MM.1S (cell line): Measurements from ENCODE around the gene FOXP1.

Experiments used
- DNase-seq: peaks from one replicate; pipeline ENCODE4 v3.0.0-alpha.2; 2015
- H2AFZ ChIP-seq: fragments of 300-600 bp; sonication (generic); 2 replicates; pipeline ENCODE4 v1.6.0; 2016; ENCODE audit warnings: antibody characterized with exemption, low read length
- H3F3A ChIP-seq: fragments of 300-600 bp; sonication (generic); 2 replicates; pipeline ENCODE4 v1.6.1; 2016; ENCODE audit warnings: mild to moderate bottlenecking, antibody characterized with exemption, low read length, moderate library complexity, mixed read lengths; ENCODE audit not compliant: insufficient read depth
- H3K27ac ChIP-seq: fragments of 300-600 bp; sonication (generic); 2 replicates; pipeline ENCODE4 v1.5.1; 2016; ENCODE audit warnings: mild to moderate bottlenecking, low read length
- H3K27me3 ChIP-seq: fragments of 300-600 bp; sonication (generic); replicated peaks from 2 replicates; pipeline ENCODE4 v1.6.0; 2016; ENCODE audit warnings: low read length; ENCODE audit not compliant: insufficient read depth
- H3K36me3 ChIP-seq: fragments of 300-600 bp; sonication (generic); replicated peaks from 2 replicates; pipeline ENCODE4 v1.6.1; 2016; ENCODE audit warnings: mild to moderate bottlenecking, low read length, mixed read lengths; ENCODE audit not compliant: insufficient read depth
- H3K4me1 ChIP-seq: fragments of 300-600 bp; sonication (generic); 2 replicates; pipeline ENCODE4 v1.6.1; 2016; ENCODE audit warnings: low read length, mixed read lengths
- H3K4me2 ChIP-seq: fragments of 300-600 bp; sonication (generic); 2 replicates; pipeline ENCODE4 v1.6.0; 2016; ENCODE audit warnings: low read depth, low read length
- H3K4me3 ChIP-seq: fragments of 300-600 bp; sonication (generic); 2 replicates; pipeline ENCODE4 v1.5.1; 2016; ENCODE audit warnings: low read length, mixed read lengths
- H3K79me2 ChIP-seq: fragments of 300-600 bp; sonication (generic); 2 replicates; pipeline ENCODE4 v1.6.1; 2016; ENCODE audit warnings: mixed run types, low read length, mixed read lengths
- H3K9ac ChIP-seq: fragments of 300-600 bp; sonication (generic); 2 replicates; pipeline ENCODE4 v1.6.1; 2016; ENCODE audit warnings: low read length, mixed read lengths
- H3K9me2 ChIP-seq: fragments of 300-600 bp; sonication (generic); replicated peaks from 2 replicates; pipeline ENCODE4 v1.6.1; 2016; ENCODE audit warnings: mild to moderate bottlenecking, low read length, mixed read lengths; ENCODE audit not compliant: insufficient read depth
- H3K9me3 ChIP-seq: fragments of 300-600 bp; sonication (generic); replicated peaks from 2 replicates; pipeline ENCODE4 v1.6.1; 2016; ENCODE audit warnings: mild to moderate bottlenecking, low read length, mixed read lengths; ENCODE audit not compliant: insufficient read depth
- H4K20me1 ChIP-seq: fragments of 300-600 bp; sonication (generic); 2 replicates; pipeline ENCODE4 v1.6.1; 2016; ENCODE audit warnings: mild to moderate bottlenecking, low read length, moderate library complexity, mixed read lengths; ENCODE audit not compliant: insufficient read depth
- EZH2 ChIP-seq: fragments of 300-600 bp; sonication (generic); optimal IDR thresholded peaks from 2 replicates; pipeline ENCODE3; 2017; ENCODE audit warnings: low read depth, mild to moderate bottlenecking, antibody characterized with exemption, low read length, mixed read lengths
- EZH2phosphoT487 ChIP-seq: fragments of 300-600 bp; sonication (generic); IDR thresholded peaks from 2 replicates; pipeline ENCODE4 v1.6.1; 2018; ENCODE audit warnings: antibody characterized with exemption, low read length
- TF ChIP-seq, protein P1 (sequence below): fragments of 300-600 bp; sonication (generic); IDR thresholded peaks from 2 replicates; pipeline ENCODE4 v1.5.1; 2016; ENCODE audit warnings: antibody characterized with exemption, low read length, mixed read lengths

Gene FOXP1

DNA sequence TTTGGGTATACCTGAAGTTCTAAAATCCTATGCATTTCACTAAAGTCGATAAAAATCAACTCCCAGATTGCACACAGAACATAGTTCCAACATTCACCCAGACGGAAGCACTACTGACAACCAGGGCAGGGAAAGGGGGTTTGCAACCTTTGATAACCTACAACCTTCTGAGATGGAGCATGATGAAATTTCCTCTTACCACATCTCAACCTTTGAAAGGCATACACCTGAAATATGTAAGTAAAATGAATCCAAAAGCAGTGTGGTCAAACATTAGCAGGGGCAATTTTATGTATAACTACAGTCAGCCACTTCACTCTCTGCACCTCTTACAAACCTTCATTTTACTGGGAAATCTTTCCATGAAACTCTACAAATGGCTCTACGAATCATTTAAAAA lies 184.1 kb downstream of the FOXP1 start:
- Histone ChIP-seq H4K20me1 (no peaks in the 10 kb centered on the region), H3K27ac (no peak overlapping the region), H3K36me3 (no peaks in the 10 kb centered on the region), H2AFZ (no peak overlapping the region), H3K79me2 (no peaks in the 10 kb centered on the region), H3K27me3 (no peaks in the 10 kb centered on the region), H3K9me3 (no peaks in the 10 kb centered on the region), H3K4me3 (no peak overlapping the region), H3K9me2 (no peaks in the 10 kb centered on the region), H3K4me2 (no peak overlapping the region), H3K9ac (no peak overlapping the region), H3F3A (no peaks in the 10 kb centered on the region), H3K4me1 (no peaks in the 10 kb centered on the region)
- no peak for TF ChIP-seq EZH2phosphoT487
- TF ChIP-seq, protein P1, sequence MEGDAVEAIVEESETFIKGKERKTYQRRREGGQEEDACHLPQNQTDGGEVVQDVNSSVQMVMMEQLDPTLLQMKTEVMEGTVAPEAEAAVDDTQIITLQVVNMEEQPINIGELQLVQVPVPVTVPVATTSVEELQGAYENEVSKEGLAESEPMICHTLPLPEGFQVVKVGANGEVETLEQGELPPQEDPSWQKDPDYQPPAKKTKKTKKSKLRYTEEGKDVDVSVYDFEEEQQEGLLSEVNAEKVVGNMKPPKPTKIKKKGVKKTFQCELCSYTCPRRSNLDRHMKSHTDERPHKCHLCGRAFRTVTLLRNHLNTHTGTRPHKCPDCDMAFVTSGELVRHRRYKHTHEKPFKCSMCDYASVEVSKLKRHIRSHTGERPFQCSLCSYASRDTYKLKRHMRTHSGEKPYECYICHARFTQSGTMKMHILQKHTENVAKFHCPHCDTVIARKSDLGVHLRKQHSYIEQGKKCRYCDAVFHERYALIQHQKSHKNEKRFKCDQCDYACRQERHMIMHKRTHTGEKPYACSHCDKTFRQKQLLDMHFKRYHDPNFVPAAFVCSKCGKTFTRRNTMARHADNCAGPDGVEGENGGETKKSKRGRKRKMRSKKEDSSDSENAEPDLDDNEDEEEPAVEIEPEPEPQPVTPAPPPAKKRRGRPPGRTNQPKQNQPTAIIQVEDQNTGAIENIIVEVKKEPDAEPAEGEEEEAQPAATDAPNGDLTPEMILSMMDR, result no peak
- TF ChIP-seq EZH2, result no peak
- no peak for DNase-seq

DNA sequence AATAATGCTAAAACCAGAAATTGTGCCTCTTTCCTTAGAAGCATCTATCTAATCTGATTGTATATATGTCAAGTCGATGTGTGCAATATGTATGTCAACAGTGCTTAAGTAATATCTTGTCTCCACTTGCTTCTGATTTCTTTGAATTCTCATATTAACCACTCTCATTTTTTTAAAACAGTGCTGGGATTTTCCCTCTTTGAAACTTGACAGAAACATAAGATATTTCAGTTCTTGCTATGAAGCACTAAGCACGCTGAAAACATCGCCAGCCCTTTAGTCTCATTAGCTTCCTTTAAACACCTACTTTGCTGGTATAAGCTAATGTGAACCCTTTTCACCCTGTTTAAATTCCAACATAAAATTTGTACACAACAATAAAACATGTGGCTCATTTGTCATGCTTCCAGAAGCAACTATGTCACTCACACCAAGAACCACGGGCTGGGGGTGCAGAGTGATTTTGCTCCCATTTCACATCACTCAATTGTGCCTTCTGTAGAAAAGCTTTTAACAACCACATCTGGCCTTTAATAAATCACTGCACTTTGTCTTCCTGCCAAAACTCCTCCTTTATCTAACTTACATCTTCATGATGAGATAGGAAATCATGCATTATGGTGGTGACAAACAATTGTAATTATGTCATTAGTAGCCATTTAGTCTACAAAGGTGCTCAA lies 185.2 kb downstream of the FOXP1 start:
- Histone ChIP-seq H3K9me3 (no peaks in the 10 kb centered on the region), H2AFZ (no peak overlapping the region), H3K27ac (no peak overlapping the region), H3K4me1 (0 out of 2 replicates have a peak, but pooled peaks cover 2% of the 10 kb centered on the region), H3K4me3 (no peak overlapping the region), H3K79me2 (no peaks in the 10 kb centered on the region), H3K36me3 (no peaks in the 10 kb centered on the region), H3K4me2 (no peak overlapping the region), H3K9me2 (no peaks in the 10 kb centered on the region), H4K20me1 (no peaks in the 10 kb centered on the region), H3K27me3 (no peaks in the 10 kb centered on the region), H3F3A (no peaks in the 10 kb centered on the region), H3K9ac (no peak overlapping the region)
- TF ChIP-seq EZH2 (no peak), EZH2phosphoT487 (no peak)
- TF ChIP-seq, protein P1, result no peak
- no peak for DNase-seq

DNA sequence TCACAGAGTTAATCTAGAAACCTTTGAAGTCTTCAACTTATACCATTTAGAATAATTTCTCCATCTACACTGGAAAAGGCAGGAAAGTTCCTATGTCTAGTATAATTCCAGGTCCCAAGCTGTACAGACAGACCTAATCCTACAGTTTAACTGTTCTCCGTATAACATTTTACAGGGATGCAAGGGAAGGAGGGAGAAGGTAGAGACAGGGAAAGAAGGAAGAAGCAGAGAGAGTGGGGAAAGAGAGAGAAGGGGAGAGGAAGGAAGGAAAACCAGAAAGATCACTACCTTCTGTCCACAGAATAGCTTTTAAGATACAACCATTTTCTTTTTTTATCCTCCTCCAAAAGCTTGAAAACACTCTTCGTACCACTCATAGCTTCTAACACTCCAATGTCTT lies 185.8 kb downstream of the FOXP1 start:
- H3K36me3 ChIP-seq, result no peaks in the 10 kb centered on the region
- no peaks in the 10 kb centered on the region for H3F3A ChIP-seq
- H3K79me2 ChIP-seq, result no peaks in the 10 kb centered on the region
- peaks cover 5% of the 10 kb centered on the region; the same call in 1 of the 2 replicates for H3K4me1 ChIP-seq
- H3K27me3 ChIP-seq, result no peaks in the 10 kb centered on the region
- H4K20me1 ChIP-seq, result no peaks in the 10 kb centered on the region
- no peak overlapping the region for H3K27ac ChIP-seq
- H3K9me3 ChIP-seq, result no peaks in the 10 kb centered on the region
- H2AFZ ChIP-seq, result no peak overlapping the region
- no peaks in the 10 kb centered on the region for H3K9me2 ChIP-seq
- no peak for DNase-seq
- no peak for TF ChIP-seq EZH2
- no peak for TF ChIP-seq EZH2phosphoT487
- TF ChIP-seq, protein P1, result no peak
- no peak overlapping the region for H3K4me3 ChIP-seq
- no peak overlapping the region for H3K9ac ChIP-seq
- H3K4me2 ChIP-seq, result no peak overlapping the region
